Stimulated activated CD8-positive, alpha-beta memory T cell treated with anti-CD3 and anti-CD28 coated beads, Interleukin-15, amount 100 ng/mL, for 24 hours (primary cell): ENCODE measurements around the gene NAA50.

Experiments
- DNase-seq: peaks from one replicate; pipeline ENCODE4 v3.0.0-alpha.2; 2020; ENCODE audit warnings: low read depth

Gene NAA50

DNA sequence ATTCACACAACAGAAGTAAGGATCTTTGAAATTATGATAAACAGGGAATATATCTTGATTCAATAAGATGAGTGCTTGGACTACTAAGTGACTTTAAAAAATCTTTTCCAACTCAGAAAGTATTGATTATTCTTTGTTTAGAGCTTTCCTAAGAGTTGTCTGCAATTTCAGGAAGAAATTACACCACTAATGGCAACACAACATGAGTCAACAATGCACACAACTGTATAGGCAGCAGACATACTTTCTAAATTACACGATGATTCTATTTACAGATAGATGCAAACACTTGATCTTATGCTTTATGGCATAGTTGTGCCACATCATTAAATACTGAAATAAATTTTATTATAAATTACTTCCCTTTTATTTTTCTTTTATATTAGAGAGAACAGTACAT is 4.4 kb downstream of the NAA50 start:
- no peak for DNase-seq

DNA sequence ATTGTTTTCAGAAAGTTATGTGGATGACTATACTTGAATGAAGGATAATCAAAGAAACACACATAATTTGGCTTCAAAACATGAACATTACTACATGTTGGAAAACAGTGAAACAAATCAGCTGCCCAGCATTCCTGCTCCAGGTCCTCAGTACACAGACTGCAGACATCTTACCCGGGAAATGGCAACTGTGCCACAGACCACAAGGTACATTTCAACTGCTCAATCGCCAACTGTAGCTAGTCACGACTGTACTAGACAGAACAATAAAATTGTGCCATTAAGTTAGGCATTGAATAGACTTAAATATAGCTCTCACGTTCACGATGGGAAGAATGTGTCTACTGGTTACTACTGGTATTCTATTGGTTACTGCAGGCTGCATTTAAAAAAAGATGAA is 5.0 kb downstream of the NAA50 start:
- no peak for DNase-seq

DNA sequence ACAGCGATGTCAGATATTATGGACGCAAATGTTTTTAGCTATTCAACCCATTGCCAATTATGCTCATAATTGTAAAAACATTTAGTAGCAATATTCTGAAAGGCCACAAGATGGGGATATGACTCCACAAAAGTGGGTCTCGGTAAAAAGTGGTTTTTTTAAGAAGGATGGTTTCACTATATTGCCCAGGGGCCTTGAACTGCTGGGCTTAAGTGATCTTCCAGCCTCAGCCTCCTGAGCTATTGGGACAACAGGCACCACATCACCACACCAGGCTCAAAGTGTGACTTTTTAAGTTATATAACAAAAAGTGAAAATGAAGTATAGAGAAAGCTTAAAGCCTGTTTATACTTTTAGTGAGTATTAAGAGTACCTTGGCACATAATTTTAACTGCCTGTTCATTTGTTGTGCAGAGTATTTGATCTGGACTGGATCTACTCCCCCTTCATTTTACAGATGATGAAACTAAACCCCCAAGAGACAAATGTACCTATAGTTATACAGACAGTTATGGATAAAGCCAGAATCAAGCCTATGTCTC is 9.4 kb downstream of the NAA50 start:
- DNase-seq: no peak

DNA sequence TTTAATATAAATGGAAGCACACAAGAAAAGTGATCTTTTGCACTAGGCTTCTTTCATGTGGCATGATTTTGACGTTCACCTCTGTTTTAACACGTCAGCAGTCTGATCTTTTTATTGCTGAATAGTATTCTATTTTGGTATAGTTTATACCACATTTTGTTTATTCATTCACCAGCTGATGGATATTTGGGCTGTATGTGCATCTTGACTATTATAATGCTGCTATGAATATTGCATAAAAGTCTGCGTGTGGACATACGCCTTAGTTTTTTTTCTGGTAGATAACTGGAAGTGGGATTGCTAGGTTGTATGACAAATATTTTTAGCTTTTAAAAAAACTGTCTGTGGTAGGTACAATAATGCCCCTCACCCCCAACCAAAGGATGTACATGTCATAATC is 14.4 kb downstream of the NAA50 start:
- DNase-seq: no peak

DNA sequence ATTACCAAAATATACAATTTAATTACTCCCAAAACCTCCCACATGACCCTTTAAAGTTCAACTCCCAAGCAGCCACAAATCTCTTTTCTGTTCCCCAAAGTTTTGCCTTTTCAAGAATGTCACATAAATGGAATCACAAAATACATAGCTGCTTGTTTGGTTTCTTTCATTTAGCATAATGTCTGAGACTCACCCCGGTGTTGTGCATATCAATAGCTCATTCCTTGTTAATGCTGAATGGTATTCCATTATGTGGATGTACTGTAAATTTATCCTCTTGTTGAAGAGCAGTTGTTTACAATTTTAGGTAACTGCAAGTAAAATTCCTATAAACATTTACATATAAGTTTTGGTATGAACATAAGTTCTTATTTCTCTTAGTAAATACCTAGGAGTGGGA is 15.5 kb downstream of the NAA50 start:
- DNase-seq: no peak

DNA sequence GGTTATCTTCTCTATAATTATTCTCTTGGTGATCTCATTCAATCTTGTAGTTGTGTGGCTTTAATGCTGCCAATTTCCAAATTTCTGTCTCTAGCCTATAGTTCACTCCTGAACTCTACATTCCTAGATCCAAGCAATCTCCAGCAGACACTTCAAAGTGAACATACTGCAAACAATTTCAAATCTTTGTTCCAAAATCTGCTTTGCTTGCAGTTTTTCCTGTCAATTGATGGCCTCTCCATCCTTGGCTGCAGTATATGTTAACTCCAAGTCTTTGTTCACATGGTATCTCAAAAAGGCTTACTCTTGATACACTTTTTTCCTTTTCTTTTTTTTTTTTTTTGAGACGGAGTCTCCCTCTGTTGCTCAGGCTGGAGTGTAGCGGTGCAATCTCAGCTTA is 17.4 kb downstream of the NAA50 start:
- no peak for DNase-seq

DNA sequence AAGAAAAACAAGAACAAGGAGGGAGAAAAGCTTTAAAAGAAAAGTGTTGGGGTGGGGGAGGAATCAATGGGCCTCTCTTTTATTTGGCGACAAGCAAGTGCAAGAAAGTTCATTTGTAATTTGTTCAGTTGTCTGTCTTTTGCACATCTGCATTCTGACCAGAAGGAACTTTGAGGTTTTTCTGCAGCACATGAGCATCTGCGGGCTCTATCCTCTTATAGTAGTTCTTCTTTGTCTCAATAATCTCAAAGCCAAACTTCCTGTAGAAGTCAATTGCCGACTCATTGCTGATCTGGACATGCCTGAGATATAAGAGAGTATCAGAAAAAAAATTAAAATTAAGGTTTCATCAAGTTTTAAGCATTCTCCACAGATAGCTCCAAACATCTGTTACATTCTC is 24.4 kb downstream of the NAA50 start:
- DNase-seq: no peak

DNA sequence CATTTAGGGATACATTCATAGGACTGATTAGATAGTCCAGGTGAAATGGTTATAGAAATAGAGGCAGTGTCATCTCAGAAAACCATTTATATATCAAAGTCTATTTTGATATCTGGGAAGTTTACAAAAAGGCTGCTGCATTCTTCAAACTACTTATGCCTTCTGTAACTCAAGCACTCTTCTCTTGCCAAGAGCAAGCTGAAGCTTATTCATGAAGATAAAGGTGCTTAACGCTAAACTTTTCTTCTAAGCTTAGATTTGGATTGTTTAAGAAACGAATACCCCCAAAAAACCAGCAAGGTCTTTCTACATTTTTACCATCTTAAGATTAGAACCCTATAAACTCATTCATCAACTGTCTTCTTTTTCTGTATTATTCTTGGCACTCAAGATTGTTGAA is 26.3 kb downstream of the NAA50 start:
- DNase-seq: no peak

DNA sequence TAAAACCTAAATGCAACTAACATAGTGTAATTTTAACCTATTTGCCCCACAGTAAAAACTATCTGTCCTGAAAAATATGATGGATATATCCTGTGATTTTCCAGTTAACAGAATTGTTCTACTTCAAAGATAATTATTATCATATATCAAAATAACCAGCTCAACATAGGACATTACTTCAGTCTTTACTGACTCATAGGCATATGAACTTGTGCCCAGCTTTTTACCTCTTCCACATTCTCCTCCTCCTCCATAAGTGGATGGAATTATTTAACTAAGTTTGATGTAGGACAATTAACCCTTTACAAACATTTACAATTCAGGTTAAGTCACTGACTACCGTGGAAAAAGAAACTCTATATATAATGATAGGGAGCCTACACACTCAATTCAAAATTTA is 26.8 kb downstream of the NAA50 start:
- no peak for DNase-seq

DNA sequence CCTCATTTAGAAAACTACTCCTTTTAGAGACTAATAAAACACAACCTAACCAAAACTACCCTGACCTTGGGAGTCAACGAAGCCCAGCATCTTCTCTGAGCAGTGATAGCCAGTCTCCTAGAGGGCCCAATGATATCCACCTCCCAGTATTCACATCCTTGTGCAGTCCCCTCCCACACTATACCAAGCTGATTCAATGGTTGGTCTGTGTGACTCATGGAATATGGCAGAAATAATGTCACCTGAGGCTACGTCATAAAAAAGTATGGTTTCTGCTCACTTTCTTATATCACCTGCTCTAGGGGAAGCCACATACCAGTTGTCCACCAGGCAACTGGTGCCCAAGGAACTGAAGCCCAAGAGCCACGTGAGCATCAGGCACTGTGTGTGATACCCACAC is 28.2 kb downstream of the NAA50 start:
- DNase-seq: no peak

DNA sequence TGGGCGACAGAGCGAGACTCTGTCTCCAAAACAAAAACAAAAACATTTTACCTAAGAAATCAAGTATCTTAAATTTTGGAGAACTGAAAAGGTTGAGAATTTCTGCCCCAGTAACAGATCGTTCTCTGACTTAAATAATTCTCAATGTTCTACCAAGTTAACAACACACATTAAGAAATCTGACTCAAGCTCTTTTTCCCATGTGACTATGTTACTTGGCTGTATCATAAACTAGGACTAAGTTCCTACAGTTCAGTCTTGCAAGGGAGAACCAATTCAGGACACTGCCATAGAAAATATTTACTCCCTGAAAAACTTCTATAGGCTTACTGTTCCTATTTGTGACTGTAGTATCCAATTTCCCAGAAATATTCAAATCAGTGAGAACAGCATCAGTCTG is 28.7 kb downstream of the NAA50 start:
- no peak for DNase-seq

DNA sequence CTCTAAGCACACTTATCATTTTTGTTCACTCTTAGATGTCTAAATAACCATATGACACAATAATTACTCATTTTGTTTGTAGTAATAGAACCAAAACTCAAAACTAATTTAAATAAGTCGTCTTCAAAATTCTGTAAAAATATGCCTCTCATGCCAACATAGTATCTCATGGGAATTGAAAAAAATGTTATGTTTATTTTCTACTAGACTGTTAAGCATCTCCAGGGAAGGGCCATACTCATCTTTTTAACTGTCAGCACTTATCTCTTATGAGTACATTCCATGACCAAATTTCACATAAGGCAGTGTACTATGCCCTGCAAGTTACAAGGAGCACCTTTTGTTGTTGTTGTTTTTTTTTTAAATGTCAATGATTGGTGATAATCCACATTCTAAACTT is 31.3 kb downstream of the NAA50 start:
- no peak for DNase-seq

DNA sequence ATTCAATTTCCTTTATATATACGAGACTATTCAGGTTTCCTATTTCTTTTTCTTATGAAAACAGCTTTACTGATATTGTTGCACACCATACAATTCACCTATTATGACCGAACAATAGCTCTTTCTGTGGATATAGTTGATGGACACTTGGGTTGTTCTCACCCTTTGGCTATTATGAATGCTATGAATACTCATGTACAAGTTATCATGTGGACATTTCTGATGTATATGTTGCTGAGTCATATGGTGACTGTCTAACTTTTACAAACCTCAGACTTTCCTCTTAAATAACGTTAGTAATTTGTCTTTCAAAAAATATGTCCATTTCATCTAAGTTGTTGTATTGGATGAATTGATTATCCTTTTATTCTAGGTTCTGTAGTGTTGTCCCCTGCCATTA is 33.9 kb downstream of the NAA50 start:
- DNase-seq: no peak

DNA sequence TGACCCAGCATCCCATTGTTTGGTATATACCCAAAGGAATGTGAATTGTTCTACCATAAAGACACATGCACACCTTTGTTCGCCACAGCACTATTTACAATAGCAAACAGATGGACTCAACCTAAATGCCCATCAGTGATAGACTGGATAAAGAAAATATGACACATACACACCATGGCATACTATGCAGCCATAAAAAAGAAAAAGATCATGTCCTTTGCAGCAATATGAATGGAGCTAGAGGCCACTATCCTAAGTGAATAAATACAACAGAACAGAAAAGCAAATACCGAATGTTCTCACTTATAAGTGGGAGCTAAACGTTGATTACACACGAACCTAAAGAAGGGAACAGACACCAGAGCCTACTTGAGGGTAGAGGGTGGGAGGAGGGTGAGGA is 38.2 kb downstream of the NAA50 start:
- no peak for DNase-seq

DNA sequence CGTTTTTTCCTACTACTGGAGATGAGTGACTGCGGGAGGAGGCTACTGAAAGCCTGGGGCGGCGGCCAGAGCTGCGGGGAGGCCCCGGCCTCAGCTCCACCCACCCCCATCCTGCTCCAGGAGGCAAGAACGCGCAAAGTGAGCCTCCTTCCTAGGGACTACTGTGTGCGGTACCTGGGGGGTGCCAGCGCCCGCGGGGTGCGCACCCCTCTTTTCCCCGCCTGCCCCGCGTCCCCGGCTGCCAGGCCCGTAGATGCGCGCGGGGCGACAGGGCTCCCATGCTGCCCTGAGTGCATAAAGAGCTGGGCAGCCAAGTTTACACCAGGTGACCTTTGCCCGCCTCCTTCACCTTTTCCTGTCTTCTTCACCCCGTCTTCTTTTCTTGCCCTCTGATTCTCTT is 47.1 kb downstream of the NAA50 start:
- DNase-seq: no peak

DNA sequence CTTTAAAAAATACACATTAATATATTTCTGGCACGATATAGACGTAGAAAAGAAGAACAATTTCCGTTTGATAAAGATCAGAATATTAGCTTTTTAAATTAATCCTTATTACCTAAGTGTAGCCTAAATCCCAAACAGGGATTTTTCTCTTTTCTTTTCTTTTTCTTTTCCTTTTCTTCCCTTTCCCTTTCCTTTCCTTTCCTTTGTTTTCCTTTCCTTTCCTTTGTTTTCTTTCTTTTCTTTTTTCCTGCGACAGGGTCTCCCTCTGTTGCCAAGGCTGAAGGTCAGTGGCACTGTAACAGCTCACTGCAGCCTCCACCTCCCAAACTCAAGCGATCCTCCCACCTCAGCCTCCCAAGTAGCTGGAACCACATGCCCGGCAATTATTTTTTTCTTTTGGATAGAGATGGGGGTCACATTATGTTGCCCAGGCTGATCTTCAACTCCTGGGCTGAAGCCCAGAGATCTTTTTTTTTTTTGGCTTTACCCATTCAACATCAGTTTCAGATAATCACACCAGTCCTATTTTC is 47.8 kb downstream of the NAA50 start:
- DNase-seq: no peak

DNA sequence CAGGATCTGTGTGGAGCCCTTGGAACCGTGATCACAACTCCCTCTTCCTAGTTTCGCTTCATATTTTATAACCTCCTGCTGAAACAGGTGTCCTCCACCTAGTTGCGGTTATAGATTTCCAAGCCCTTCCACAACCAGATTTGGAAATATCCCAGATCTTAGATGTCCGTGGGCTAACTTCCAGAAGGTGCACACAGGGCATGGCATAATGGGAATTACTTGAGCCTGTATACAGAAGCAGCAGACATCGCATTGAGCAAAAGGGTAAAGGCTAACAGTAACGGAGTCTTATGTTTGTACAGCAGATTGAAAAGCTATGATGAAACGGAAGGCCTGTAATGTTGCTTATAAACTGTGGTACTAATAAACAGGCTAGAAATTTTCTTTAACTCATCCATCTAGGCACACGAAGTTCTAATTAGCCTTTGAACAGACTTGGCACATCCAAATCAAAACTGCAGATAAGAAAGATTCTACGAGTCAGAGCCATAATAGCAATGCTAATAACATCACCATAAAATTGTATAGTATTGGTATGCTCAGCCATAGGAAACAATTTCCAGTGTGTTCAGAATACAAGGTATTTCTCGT is 48.5 kb downstream of the NAA50 start:
- DNase-seq: no peak

DNA sequence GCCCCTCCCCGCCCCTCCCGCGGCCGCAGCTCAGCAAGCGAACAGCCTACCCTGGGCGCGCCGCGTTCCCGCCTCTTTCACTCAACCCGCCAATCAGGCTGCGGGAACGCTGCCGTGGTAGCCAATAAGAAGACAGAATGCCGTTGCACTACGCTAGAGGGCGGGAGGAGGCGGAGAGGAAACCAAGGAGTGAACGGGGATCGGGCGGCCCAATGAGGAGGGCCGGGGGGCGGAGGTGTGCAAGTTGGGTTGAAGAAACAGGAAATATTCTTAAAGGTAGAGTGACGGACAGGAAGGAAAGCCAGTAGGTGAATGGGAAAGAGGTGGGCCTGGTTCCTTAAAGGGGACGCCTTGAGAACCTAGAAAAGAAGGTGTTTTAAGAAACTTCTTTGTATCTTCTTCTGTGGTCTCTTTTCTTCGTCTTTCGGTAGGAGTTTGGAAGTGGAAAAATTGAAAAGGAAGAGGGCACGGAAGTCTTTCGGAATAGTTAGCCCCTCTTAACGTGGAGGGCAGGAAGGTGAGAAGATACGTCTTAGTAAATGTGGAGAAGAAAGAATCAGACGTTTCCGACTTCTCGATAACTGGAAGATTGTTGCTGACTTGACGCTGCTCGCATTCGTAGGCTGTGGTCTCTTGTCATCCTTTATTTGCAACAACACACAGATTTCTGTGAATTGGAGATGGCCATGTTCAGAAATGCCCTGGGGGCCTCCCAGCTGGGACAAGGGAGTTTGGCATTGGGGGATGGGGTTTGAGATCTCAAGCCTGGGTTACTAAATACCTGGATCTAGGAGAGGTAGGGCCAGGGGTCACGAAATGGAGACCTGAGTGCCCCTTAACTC is 49.2 kb downstream of the NAA50 start:
- DNase-seq: peak; percentile 89

DNA sequence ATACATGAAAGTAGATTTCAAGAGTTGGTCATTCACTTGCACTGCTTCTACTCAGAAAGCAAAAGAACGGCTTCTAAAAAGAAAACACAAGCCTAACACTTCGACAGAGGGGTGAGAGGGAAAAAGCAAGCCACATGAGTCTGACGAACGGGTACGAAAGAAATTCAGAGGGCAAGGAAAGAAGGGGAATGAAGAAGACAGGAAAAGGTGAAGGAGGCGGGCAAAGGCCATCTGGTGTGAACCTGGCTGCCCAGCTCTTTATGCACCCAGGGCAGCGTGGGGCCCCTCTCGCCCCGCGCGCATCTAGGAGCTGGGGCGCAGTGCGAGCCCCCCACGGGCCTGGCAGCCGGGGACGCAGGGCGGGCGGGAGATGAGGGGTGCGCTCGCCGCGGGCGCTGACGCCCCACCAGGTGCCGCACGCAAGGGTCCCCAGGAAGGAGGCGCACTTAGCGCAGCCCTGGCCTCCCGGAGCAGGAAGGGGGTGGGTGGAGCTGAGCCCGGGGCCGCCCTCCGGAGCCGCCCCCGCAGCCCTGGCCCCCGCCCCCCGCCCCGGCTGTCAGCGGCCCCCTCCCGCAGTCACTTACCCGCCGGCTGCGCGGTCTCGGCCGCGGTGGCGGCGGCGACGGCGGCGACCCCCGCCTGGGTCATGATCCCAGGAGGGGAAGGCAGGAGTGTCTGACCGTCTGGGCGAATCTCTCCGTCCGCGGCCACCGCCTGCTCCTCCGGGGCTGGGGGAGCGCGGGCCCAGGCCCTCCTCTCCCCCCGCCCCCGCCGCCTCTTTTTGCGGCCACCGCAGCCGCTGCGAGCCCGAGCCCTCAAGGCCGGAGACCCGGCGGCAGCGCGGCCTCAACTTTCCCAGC is 50.0 kb downstream of the NAA50 start, which contains the start of gene USF3:
Gene USF3 (minus strand): TSS at position 857 of the 860 bp plus-strand sequence. CDS start 21,764 bp downstream, outside the sequence.
- peak; percentile 66 for DNase-seq

DNA sequence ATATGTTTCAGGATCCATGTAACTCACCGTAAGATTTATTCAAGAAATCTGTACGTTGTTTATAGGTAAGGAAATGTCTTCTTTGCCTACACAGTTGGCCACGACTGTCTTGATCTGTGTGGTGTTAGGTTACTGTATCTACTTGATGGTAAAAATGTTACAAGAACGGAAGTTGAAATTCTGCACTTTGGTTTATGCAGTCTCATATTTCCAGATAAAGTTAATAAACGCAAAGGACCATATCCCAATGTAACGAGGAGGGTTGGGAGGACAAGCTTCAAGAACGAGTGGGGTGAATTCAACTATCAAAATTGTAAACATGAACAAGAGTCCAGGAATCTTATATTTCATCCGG is 50.6 kb downstream of the NAA50 start:
- DNase-seq: no peak

DNA sequence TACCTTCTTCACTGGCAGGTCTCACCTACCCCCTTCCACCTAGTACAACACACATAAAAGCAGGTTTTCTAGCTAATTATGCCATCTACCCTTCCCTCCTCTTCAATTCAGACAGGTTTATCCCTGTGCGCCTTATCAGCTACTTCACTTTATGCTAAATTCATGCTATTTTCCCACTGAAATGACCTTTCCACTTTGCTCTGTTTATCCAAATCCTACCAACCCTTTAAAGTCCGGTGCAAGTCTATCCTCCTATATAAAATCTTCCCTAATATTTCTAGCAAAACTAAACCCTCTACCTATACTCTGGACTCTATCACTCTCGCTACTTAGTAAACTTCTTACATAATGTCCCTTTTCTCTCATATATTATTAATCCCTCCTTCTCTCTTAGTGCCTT is 55.6 kb downstream of the NAA50 start:
- DNase-seq: no peak

DNA sequence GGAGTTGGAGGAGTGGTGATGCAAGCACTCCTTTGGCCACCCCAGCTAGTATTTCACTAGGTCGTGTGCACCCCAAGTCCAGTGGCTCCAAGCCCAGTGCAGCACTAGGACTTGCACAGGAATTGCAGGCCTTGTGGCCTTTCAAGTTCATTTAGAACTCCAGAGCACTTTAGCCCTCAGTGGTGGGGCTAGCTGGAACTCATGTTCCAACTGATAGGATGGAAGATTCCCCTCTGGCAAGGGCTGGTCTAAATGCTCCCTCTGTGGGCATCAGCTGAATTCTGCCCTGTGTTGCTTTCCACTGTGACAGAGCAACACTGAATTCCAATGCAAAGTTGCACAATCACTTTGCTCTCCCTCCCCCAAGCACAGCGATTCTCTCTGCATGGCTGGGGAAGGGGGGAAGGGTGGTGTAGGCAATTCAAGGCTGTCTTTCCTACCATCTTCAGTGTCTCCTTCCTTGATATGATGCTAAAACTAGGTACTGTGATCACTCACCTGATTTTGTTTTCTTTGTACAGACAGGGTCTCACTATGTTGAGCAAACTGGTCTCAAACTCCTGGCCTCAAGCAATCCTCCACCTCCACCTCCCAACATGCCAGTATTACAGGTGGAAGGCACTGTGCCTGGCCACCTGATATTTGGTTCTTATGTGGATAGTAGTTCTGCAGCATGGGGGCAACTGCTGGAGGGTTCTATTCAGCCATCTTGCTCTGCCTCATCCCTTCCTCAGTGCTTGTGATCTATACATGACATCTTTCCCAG is 59.9 kb downstream of the NAA50 start:
- no peak for DNase-seq
